ENCODE data around the gene NCKAP5. TPM values are rescaled to one million over a fixed set of nuclear protein-coding genes. Genes with fewer than 3 reads are reported as not detected.
"Not testable (repeated sequence)": the region's sequence is repeated elsewhere in the genome, so short reads cannot be mapped to it uniquely, and the experiment has no call there.

The NCKAP5 gene
- total and polyA plus RNA-seq, 2 experiments from 2014 or later: 2.2 to 5.5 TPM

DNA sequence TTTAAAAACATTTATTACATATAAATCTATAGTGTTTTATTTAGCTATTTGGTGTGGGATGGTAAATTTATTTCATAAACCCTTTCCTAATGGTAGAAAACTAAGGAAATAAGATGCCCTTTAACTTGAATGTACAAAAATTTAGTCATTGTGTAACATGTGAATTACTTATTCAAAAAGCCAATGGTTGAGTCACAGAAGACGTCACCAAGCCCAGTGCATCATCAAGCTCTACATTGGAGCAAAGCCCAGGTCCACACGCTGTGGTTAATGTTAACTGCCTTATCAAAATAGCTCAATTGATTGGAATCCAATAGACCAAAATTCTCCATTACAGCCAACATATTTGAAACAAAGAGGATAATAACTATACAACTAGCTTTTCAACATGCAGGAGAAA is 752.7 kb downstream of the NCKAP5 start:
- Histone ChIP-seq H3K9me2 (replicated peaks; ENCODE audit: insufficient read depth) (no peaks in the 10 kb centered on the region), H3K9me3 (ENCODE audit: low read depth) (no peaks in the 10 kb centered on the region), H3K27me3 (no peaks in the 10 kb centered on the region), H3K4me3 (no peak overlapping the region), H3K4me1 (ENCODE audit: insufficient read depth) (no peaks in the 10 kb centered on the region), H3K79me2 (no peaks in the 10 kb centered on the region), H4K20me1 (ENCODE audit: insufficient read depth, poor library complexity, severe bottlenecking) (no peaks in the 10 kb centered on the region), H2AFZ (no peak overlapping the region), H3K36me3 (replicated peaks; ENCODE audit: insufficient read depth, low read depth) (no peaks in the 10 kb centered on the region), H3K4me2 (no peak overlapping the region), H3K27ac (no peak overlapping the region)
- TF ChIP-seq EZH2phosphoT487 (IDR thresholded peaks at IDR 0.05; ENCODE audit: low read depth, severe bottlenecking, unreplicated experiment): no peak
- DNase-seq (ENCODE audit: low spot score): no peak
- WGBS (ENCODE audit: low lambda C conversion rate, missing lambda C conversion rate): 89% methylated on average over 2 of the region's 2 CpGs

GRCh38 chr2:132814651-132815050 is 753.6 kb downstream of the NCKAP5 start:
- Histone ChIP-seq H3K4me3 (no peak overlapping the region), H3K9me3 (ENCODE audit: low read depth) (no peaks in the 10 kb centered on the region), H3K27me3 (no peaks in the 10 kb centered on the region), H2AFZ (no peak overlapping the region), H3K79me2 (no peaks in the 10 kb centered on the region), H3K27ac (no peak overlapping the region), H3K36me3 (replicated peaks; ENCODE audit: insufficient read depth, low read depth) (no peaks in the 10 kb centered on the region), H3K9me2 (replicated peaks; ENCODE audit: insufficient read depth) (no peaks in the 10 kb centered on the region), H3K4me2 (no peak overlapping the region), H3K4me1 (ENCODE audit: insufficient read depth) (no peaks in the 10 kb centered on the region), H4K20me1 (ENCODE audit: insufficient read depth, poor library complexity, severe bottlenecking) (no peaks in the 10 kb centered on the region)
- no peak for DNase-seq (ENCODE audit: low spot score)
- TF ChIP-seq CTCF (IDR thresholded peaks at IDR 0.05; ENCODE audit: poor library complexity): no peak
- TF ChIP-seq EZH2 (IDR thresholded peaks at IDR 0.05; ENCODE audit: borderline replicate concordance): no peak
- TF ChIP-seq EZH2phosphoT487 (IDR thresholded peaks at IDR 0.05; ENCODE audit: low read depth, severe bottlenecking, unreplicated experiment): no peak
- WGBS (ENCODE audit: low lambda C conversion rate, missing lambda C conversion rate): 87% methylated on average over 3 of the region's 3 CpGs

- no peaks in the 10 kb centered on the region for H3K4me1 ChIP-seq (ENCODE audit: insufficient read depth)
- no peak overlapping the region for H2AFZ ChIP-seq
- no peaks in the 10 kb centered on the region for H3K79me2 ChIP-seq
- TF ChIP-seq EZH2 (IDR thresholded peaks at IDR 0.05; ENCODE audit: borderline replicate concordance): no peak
- TF ChIP-seq CTCF (IDR thresholded peaks at IDR 0.05; ENCODE audit: poor library complexity): no peak
- no peak for TF ChIP-seq EZH2phosphoT487 (IDR thresholded peaks at IDR 0.05; ENCODE audit: low read depth, severe bottlenecking, unreplicated experiment)
- no peaks in the 10 kb centered on the region for H3K27me3 ChIP-seq
- no peak overlapping the region for H3K27ac ChIP-seq
- H3K9me3 ChIP-seq (ENCODE audit: low read depth): no peaks in the 10 kb centered on the region
- no peak overlapping the region for H3K4me3 ChIP-seq
- DNase-seq (ENCODE audit: low spot score): no peak
- 53% methylated on average over 2 of the region's 2 CpGs for WGBS (ENCODE audit: low lambda C conversion rate, missing lambda C conversion rate)
- no peaks in the 10 kb centered on the region for H3K36me3 ChIP-seq (replicated peaks; ENCODE audit: insufficient read depth, low read depth)
- H3K9me2 ChIP-seq (replicated peaks; ENCODE audit: insufficient read depth): no peaks in the 10 kb centered on the region
- H3K4me2 ChIP-seq: no peak overlapping the region
- no peaks in the 10 kb centered on the region for H4K20me1 ChIP-seq (ENCODE audit: insufficient read depth, poor library complexity, severe bottlenecking)
These were observed 754.8 kb downstream of the NCKAP5 start for GRCh38 chr2:132813422-132813821.

DNA sequence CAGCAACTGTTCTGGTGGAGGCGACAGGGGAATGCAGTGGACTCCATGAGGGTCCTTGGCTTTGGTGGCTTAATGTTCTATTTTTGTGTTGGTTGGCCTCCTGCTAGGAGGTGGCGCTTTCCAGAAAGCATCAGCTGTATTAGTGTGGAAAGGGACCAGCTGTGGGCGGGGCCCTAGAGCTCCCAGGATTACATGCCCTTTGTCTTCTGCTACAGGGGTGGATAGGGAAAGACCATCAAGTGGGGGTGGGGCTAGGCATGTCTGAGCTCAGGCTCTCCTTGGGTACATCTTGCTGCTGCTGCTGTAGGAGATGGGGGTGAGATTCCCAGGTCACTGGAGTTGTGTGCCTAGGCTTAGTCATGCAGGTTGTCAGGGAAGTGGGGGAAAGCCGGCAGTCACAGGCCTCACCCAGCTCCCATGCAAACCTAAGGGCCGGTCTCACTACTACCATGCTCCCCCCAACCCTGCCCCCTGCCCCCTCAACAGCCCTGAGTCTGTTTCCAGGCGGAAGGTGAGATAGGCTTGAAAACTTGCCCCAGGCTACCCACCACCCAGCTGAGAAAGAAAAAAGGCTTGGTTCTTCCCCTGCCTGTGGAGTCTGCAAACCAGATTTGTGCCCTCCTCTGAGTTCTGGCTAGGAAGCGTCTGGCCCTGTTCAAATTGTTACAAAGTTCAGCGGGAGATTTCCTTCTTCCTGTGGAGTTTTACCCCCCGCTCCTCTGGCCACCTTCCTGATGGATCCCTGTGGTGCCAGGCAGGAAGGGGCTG is 756.9 kb downstream of the NCKAP5 start:
- Histone ChIP-seq H3K4me1 (ENCODE audit: insufficient read depth) (no peaks in the 10 kb centered on the region), H3K79me2 (no peaks in the 10 kb centered on the region), H4K20me1 (ENCODE audit: insufficient read depth, poor library complexity, severe bottlenecking) (no peaks in the 10 kb centered on the region), H3K9me2 (replicated peaks; ENCODE audit: insufficient read depth) (no peaks in the 10 kb centered on the region), H3K4me2 (no peak overlapping the region), H3K9me3 (ENCODE audit: low read depth) (no peaks in the 10 kb centered on the region), H3K4me3 (no peak overlapping the region), H2AFZ (no peak overlapping the region), H3K27me3 (no peaks in the 10 kb centered on the region), H3K36me3 (replicated peaks; ENCODE audit: insufficient read depth, low read depth) (no peaks in the 10 kb centered on the region), H3K27ac (no peak overlapping the region)
- 83% methylated on average over 8 of the region's 9 CpGs for WGBS (ENCODE audit: low lambda C conversion rate, missing lambda C conversion rate)
- TF ChIP-seq CTCF (IDR thresholded peaks at IDR 0.05; ENCODE audit: poor library complexity) (no peak), EZH2phosphoT487 (IDR thresholded peaks at IDR 0.05; ENCODE audit: low read depth, severe bottlenecking, unreplicated experiment) (no peak), EZH2 (IDR thresholded peaks at IDR 0.05; ENCODE audit: borderline replicate concordance) (no peak)
- DNase-seq (ENCODE audit: low spot score): no peak

GRCh38 chr2:132809962-132810361 is 758.3 kb downstream of the NCKAP5 start:
- H3K27ac ChIP-seq; H3K9me2 ChIP-seq (replicated peaks; ENCODE audit: insufficient read depth); DNase-seq (ENCODE audit: low spot score); H3K36me3 ChIP-seq (replicated peaks; ENCODE audit: insufficient read depth, low read depth); H3K4me3 ChIP-seq; H2AFZ ChIP-seq; H4K20me1 ChIP-seq (ENCODE audit: insufficient read depth, poor library complexity, severe bottlenecking); H3K27me3 ChIP-seq; H3K9me3 ChIP-seq (ENCODE audit: low read depth); H3K4me1 ChIP-seq (ENCODE audit: insufficient read depth); H3K4me2 ChIP-seq; H3K79me2 ChIP-seq: not testable (repeated sequence)
- 72% methylated on average over 1 of the region's 1 CpG for WGBS (ENCODE audit: low lambda C conversion rate, missing lambda C conversion rate)
